CD8-positive, alpha-beta memory T cell (primary cell): Measurements from ENCODE around the gene SLIT1. TPM values are rescaled to one million over a fixed set of nuclear protein-coding genes. Genes with fewer than 3 reads are reported as not detected.

Experiments
- CTCF ChIA-PET: fragments of 350-600 bp; sonication (Branson Sonifier 250); formaldehyde crosslinking; loops from one replicate; lab custom pipeline; 2021; ENCODE audit warnings: antibody characterized with exemption; lab: Charles Lee
- POLR2A ChIA-PET: fragments of 350-600 bp; sonication (Branson Sonifier 250); formaldehyde crosslinking; loops from one replicate; lab custom pipeline; 2021; ENCODE audit warnings: antibody characterized with exemption; lab: Charles Lee
- DNase-seq, 5 donors: peaks; one replicate each; pipeline versions ENCODE4 v3.0.0 to v3.0.0-alpha.2; 2020 to 2022; ENCODE audit warnings: mixed read lengths in 1 of 5
- H3K27ac ChIP-seq: one replicate; pipeline ENCODE4 v1.7.0; 2013; ENCODE audit warnings: low read depth, mild to moderate bottlenecking, low read length, moderate library complexity
- H3K27me3 ChIP-seq: 2 replicates; pipeline ENCODE4 v1.7.0; 2013; ENCODE audit warnings: low read length, mild to moderate bottlenecking; ENCODE audit not compliant: insufficient read depth, poor library complexity, severe bottlenecking
- H3K36me3 ChIP-seq: 2 replicates; pipeline ENCODE4 v1.7.0; 2013; ENCODE audit warnings: mild to moderate bottlenecking, low read length, moderate library complexity; ENCODE audit not compliant: insufficient read depth
- H3K4me1 ChIP-seq: 2 replicates; pipeline ENCODE4 v1.7.0; 2013; ENCODE audit warnings: mild to moderate bottlenecking, low read length, moderate library complexity; ENCODE audit not compliant: insufficient read depth
- H3K4me3 ChIP-seq: 2 replicates; pipeline ENCODE4 v1.7.0; 2013; ENCODE audit warnings: mild to moderate bottlenecking, low read length
- H3K9me3 ChIP-seq: 2 replicates; pipeline ENCODE4 v1.7.0; 2013; ENCODE audit warnings: mild to moderate bottlenecking, low read length
- H3K27ac Mint-ChIP-seq, 8 donors: one replicate each; pipeline ENCODE4 v1.8.0; 2020 to 2021; ENCODE audit warnings: mixed read lengths in 8 of 8, mild to moderate bottlenecking in 6 of 8, inconsistent platforms in 3 of 8, moderate library complexity in 3 of 8
- H3K27me3 Mint-ChIP-seq, 2 donors: one replicate each; pipeline ENCODE4 v1.8.0; 2020 to 2021; ENCODE audit warnings: mixed read lengths in 2 of 2, mild to moderate bottlenecking in 1 of 2, moderate library complexity in 1 of 2
- H3K36me3 Mint-ChIP-seq, 3 donors: one replicate each; pipeline ENCODE4 v1.8.0; 2020 to 2021; ENCODE audit warnings: mixed read lengths in 3 of 3, inconsistent platforms in 1 of 3, mild to moderate bottlenecking in 1 of 3
- H3K4me1 Mint-ChIP-seq, 3 donors: one replicate each; pipeline ENCODE4 v1.8.0; 2020 to 2021; ENCODE audit warnings: mixed read lengths in 3 of 3, inconsistent platforms in 1 of 3, mild to moderate bottlenecking in 1 of 3
- H3K4me3 Mint-ChIP-seq, 7 donors: one replicate each; pipeline ENCODE4 v1.8.0; 2020 to 2021; ENCODE audit warnings: mixed read lengths in 7 of 7, mild to moderate bottlenecking in 6 of 7, moderate library complexity in 4 of 7, inconsistent platforms in 2 of 7
- H3K9me3 Mint-ChIP-seq, 5 donors: one replicate each; pipeline ENCODE4 v1.8.0; 2020 to 2022; ENCODE audit warnings: mixed read lengths in 5 of 5, mild to moderate bottlenecking in 3 of 5, moderate library complexity in 2 of 5, inconsistent platforms in 1 of 5
- polyA plus RNA-seq: library from polyadenylated mRNA; unstranded; fragments of 300-500 nt; fragmentation: Illumina TruSeq; gene quantifications from one replicate; pipeline ENCODE4 v1.2.3, GENCODE V29; 2021
- total RNA-seq, 2 experiments: library from RNA; stranded (reverse); gene quantifications; one replicate each; pipeline ENCODE4 v1.2.3, GENCODE V29; 2021

SLIT1 gene
- total and polyA plus RNA-seq, 3 experiments from 2014 or later, result 0.06 to 0.20 TPM; not detected in 1

DNA sequence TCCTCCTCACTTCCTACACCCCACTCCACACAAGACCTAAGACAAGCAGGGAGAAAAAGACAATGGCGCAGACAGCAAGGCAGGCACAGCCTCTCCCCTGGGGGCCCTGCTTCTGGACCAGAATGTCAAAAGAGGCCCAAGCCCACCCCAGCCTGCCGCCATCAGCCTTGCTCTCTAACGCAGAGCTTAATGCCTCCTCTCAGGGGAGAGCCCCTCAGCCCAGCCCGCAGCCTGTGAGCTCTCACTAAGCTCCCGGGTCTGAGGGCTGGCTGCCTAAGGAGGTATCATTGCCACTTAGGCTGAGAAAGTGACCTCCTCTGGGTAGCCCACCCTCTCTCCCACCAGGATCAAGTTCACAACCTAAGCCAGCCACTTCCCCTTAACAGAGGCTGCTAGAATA, 16.7 kb downstream of the SLIT1 start:
- H3K36me3 Mint-ChIP-seq, result no peaks in the 10 kb centered on the region
- H3K27me3 Mint-ChIP-seq, result peaks cover 13 to 28% of the 10 kb centered on the region in 2 donors
- no peak overlapping the region for H3K27ac ChIP-seq
- no peak for DNase-seq
- H3K9me3 Mint-ChIP-seq, result no peaks in the 10 kb centered on the region
- H3K4me3 ChIP-seq, result no peak overlapping the region
- no peaks in the 10 kb centered on the region for H3K27me3 ChIP-seq
- H3K36me3 ChIP-seq, result no peaks in the 10 kb centered on the region
- no peaks in the 10 kb centered on the region for H3K4me1 ChIP-seq
- H3K9me3 ChIP-seq, result no peaks in the 10 kb centered on the region
- ChIA-PET CTCF (no interaction called here), POLR2A (no interaction called here)
- H3K4me1 Mint-ChIP-seq, result no peaks in the 10 kb centered on the region
- H3K4me3 Mint-ChIP-seq, result no peak overlapping the region
- no peak overlapping the region for H3K27ac Mint-ChIP-seq

DNA sequence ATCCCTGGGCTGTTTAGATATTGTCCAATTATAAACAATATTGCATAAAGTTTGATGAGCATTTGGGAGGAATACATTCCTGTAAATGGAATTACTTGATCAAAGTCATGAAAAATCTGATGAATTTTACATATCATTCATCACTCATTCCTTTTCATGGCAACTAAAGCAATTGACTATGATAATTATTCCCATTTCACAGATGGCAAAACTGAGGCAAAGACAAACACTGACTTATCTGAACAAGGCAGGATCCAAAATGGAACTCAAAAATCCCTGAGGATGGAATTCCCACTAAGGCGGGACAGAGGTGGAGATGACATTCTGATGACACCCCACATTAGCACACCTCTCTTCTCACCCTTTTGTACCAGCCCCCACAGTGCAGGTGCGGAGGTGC, 17.1 kb downstream of the SLIT1 start:
- ChIA-PET CTCF (no interaction called here), POLR2A (no interaction called here)
- Mint-ChIP-seq H3K9me3 (no peaks in the 10 kb centered on the region), H3K36me3 (no peaks in the 10 kb centered on the region), H3K27me3 (peaks cover 13 to 28% of the 10 kb centered on the region in 2 donors), H3K27ac (no peak overlapping the region), H3K4me3 (no peak overlapping the region), H3K4me1 (no peaks in the 10 kb centered on the region)
- H3K27me3 ChIP-seq, result no peaks in the 10 kb centered on the region
- DNase-seq, result no peak
- H3K4me3 ChIP-seq, result no peak overlapping the region
- H3K27ac ChIP-seq, result no peak overlapping the region
- H3K4me1 ChIP-seq, result no peaks in the 10 kb centered on the region
- no peaks in the 10 kb centered on the region for H3K36me3 ChIP-seq
- H3K9me3 ChIP-seq, result no peaks in the 10 kb centered on the region

DNA sequence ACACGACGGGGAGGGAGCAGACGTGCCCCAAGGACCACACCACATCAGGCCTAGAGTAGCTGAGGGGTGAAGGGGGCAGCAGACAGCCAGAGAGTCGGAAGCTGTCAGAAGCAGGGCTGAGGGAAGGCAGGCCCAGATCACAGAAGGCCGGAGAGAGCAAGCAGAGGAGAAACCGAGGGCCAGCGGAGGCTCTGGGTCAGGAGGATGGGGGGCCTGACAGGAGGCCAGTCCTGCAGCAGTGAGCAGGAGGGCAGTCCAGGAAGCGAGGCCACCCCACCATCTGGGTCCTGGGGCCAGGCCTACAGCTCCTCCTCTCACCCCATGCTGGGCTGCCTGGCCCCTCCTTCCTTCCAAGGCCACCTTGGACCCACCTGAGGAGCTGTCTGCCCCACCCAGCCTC, 20.3 kb downstream of the SLIT1 start:
- POLR2A ChIA-PET, result no interaction called here
- Histone ChIP-seq H3K4me3 (no peak overlapping the region), H3K27me3 (no peaks in the 10 kb centered on the region), H3K9me3 (no peaks in the 10 kb centered on the region), H3K36me3 (no peaks in the 10 kb centered on the region), H3K27ac (no peak overlapping the region), H3K4me1 (no peaks in the 10 kb centered on the region)
- DNase-seq, result no peak
- no peaks in the 10 kb centered on the region for H3K9me3 Mint-ChIP-seq
- H3K4me1 Mint-ChIP-seq, result no peaks in the 10 kb centered on the region
- H3K4me3 Mint-ChIP-seq, result no peak overlapping the region
- CTCF ChIA-PET, result no interaction called here
- H3K27ac Mint-ChIP-seq, result no peak overlapping the region
- peaks cover 6 to 18% of the 10 kb centered on the region in 2 donors for H3K27me3 Mint-ChIP-seq
- no peaks in the 10 kb centered on the region for H3K36me3 Mint-ChIP-seq

DNA sequence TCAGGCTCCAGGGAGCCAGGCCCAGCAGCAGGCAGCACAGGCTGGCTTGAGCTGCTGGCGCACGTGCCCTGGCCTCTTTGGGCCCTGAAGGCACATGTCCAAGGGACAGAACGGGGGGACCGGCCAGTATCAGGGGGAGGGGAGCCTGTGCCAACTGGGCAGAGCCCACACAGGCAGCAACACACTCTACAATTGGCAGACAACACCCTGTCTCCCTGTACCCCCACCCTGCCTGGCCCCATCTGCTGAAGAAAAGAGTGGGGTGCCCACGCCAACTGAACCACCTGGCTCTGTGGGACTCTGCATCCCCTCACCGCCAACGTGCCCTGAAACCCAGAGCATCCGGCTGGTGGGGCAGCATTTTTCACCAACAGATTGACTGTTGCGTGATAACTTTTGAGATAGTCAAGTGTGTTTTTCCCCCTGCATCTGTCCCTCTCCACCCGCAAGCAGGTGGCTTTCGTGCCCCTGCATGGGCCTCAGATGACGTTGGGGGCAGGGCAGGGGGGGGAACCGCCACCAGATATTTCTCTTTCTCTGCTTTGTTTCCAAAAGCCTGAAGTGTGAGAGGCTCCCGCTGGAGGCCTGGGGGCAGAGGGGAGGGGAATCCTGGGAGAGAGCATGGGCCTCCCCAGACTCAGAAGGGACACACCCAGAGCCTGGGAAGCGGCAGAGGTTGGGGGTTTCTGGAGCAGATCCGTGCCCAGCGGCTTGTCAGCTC, 21.8 kb downstream of the SLIT1 start:
- Mint-ChIP-seq H3K36me3 (no peaks in the 10 kb centered on the region), H3K4me1 (no peaks in the 10 kb centered on the region), H3K27ac (no peak overlapping the region), H3K9me3 (no peaks in the 10 kb centered on the region), H3K4me3 (no peak overlapping the region), H3K27me3 (peaks cover 3 to 9% of the 10 kb centered on the region in 2 donors)
- POLR2A ChIA-PET, result no interaction called here
- Histone ChIP-seq H3K4me1 (no peaks in the 10 kb centered on the region), H3K4me3 (no peak overlapping the region), H3K9me3 (no peaks in the 10 kb centered on the region), H3K27ac (no peak overlapping the region), H3K27me3 (no peaks in the 10 kb centered on the region), H3K36me3 (no peaks in the 10 kb centered on the region)
- CTCF ChIA-PET, result interaction anchor here (0.6 kb wide), 1 partner anchor 72 kb away, joined by 3 read pairs; no protein-coding TSS in a partner anchor
- DNase-seq, result no peak

DNA sequence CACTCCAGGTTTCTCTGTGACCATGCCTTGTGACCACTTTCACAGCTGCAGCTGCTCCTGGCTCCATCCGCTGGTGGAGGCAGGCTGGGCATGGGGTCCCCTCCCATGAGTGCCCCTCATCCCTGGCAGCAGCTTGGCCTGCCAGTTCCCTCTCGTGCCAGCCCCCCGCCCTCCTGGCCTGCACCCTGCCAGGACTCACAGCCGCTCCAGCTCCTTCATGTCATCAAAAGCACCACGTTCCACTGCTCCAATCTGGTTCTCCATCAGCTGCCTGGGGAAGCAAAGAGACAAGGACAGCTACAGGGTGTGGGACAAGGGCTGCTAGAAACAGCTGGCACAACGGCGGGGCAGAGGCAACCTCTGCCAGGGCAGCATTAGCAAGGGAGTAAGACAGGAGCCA, 22.6 kb downstream of the SLIT1 start:
- no peak for DNase-seq
- POLR2A ChIA-PET, result no interaction called here
- H3K36me3 ChIP-seq, result no peaks in the 10 kb centered on the region
- no peaks in the 10 kb centered on the region for H3K9me3 ChIP-seq
- Mint-ChIP-seq H3K27me3 (peaks cover 0 to 4% of the 10 kb centered on the region in 2 donors), H3K4me3 (peak overlapping the region in 1 of 7 donors; percentile 46), H3K4me1 (no peaks in the 10 kb centered on the region), H3K36me3 (no peaks in the 10 kb centered on the region), H3K27ac (peak overlapping the region in 1 of 8 donors; percentile 55), H3K9me3 (no peaks in the 10 kb centered on the region)
- H3K4me1 ChIP-seq, result no peaks in the 10 kb centered on the region
- H3K27me3 ChIP-seq, result no peaks in the 10 kb centered on the region
- H3K27ac ChIP-seq, result no peak overlapping the region
- CTCF ChIA-PET, result no interaction called here
- H3K4me3 ChIP-seq, result no peak overlapping the region

DNA sequence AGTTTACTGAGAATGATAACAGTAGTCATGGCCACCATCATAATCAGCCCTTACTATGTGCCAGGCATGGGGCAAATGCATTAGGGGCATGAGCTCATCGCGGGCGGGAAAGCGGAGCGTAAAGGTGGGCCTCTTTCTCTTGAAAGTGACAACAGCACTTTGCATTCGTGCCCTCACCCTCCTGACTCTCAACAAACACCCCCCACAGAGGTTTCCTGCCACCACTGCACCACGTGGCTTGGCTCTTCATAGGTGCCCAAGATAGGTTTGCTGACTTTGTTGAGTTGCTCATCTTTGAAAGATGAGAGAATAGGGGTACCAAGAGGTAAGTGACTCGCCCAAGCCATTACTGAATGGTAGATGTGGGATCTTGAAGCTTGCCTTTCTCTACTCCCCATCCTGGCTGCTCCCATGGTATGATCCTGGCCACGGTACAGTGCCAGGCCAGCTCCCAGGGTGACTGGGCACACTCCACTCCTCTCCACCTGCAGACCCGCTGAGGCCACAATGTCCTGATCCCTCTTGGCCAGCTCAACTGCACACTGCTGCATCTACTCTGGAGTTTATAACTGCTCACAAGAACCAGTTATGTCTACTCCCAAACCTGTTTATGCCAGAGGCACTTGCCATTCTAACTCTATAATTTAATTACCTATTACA, 26.0 kb downstream of the SLIT1 start:
- CTCF ChIA-PET, result no interaction called here
- H3K4me1 Mint-ChIP-seq, result no peaks in the 10 kb centered on the region
- no peak overlapping the region for H3K27ac Mint-ChIP-seq
- no peaks in the 10 kb centered on the region for H3K27me3 Mint-ChIP-seq
- H3K36me3 Mint-ChIP-seq, result no peaks in the 10 kb centered on the region
- no peaks in the 10 kb centered on the region for H3K4me1 ChIP-seq
- no peak overlapping the region for H3K4me3 ChIP-seq
- POLR2A ChIA-PET, result interaction anchor here (0.5 kb wide), 1 partner anchor 13 kb away, joined by 5 read pairs; no protein-coding TSS in a partner anchor
- no peak overlapping the region for H3K4me3 Mint-ChIP-seq
- H3K27me3 ChIP-seq, result no peaks in the 10 kb centered on the region
- H3K27ac ChIP-seq, result no peak overlapping the region
- H3K9me3 ChIP-seq, result no peaks in the 10 kb centered on the region
- no peak for DNase-seq
- H3K36me3 ChIP-seq, result no peaks in the 10 kb centered on the region
- no peaks in the 10 kb centered on the region for H3K9me3 Mint-ChIP-seq

DNA sequence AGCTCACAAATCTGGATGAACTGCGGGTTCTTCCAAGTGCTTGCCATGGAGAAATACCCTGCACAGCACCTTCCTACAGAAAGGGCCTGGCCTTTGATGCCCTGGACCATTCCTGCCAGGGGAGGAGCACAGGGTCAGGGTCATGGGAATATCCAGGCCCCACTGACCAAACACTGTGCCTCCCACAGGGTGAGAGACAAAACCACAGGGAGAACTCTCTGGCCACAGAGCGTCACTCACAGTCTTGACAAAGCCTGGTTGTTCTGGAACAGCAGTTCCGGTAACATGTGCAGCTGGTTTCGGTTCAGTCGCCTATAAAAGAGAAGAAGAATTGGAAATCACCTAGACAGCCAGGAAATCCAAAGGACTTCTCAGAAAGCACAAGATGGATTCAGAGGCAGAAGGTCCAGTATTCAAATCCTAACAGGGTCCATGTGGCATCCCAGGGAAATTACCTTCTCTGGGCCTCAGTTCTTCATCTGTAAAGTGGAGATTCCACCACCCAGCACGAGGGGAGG, 28.1 kb downstream of the SLIT1 start:
- Mint-ChIP-seq H3K4me1 (no peaks in the 10 kb centered on the region), H3K4me3 (no peak overlapping the region), H3K36me3 (no peaks in the 10 kb centered on the region), H3K9me3 (no peaks in the 10 kb centered on the region), H3K27me3 (no peaks in the 10 kb centered on the region), H3K27ac (no peak overlapping the region)
- POLR2A ChIA-PET, result no interaction called here
- Histone ChIP-seq H3K27me3 (no peaks in the 10 kb centered on the region), H3K4me1 (no peaks in the 10 kb centered on the region), H3K9me3 (no peaks in the 10 kb centered on the region), H3K27ac (no peak overlapping the region), H3K36me3 (no peaks in the 10 kb centered on the region), H3K4me3 (no peak overlapping the region)
- no peak for DNase-seq
- CTCF ChIA-PET, result interaction anchor here (1.5 kb wide), 1 partner anchor 9 kb away, joined by 3 read pairs; no protein-coding TSS in a partner anchor

DNA sequence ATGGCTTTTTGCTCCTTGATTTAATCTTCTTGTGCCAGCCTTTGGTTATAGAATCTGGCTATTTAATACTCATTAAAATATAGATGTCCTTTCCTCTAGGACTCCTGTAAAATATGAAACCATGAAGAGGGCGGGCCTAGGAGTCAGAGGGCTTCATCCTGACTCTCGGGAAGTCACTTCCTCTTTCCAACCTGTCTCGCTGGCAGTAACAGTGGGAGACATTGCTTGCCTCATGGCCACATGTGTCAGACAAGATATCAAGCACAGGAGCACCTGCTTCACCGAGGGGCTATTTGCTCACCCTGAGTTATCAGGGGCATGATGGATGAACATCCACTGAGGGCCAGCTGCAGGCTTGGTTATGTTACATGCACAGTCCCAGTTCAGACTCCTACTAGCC, 31.0 kb downstream of the SLIT1 start:
- Histone ChIP-seq H3K9me3 (no peaks in the 10 kb centered on the region), H3K4me1 (no peaks in the 10 kb centered on the region), H3K27me3 (no peaks in the 10 kb centered on the region), H3K36me3 (no peaks in the 10 kb centered on the region), H3K4me3 (no peak overlapping the region), H3K27ac (no peak overlapping the region)
- CTCF ChIA-PET, result interaction anchor here (1.0 kb wide), 1 partner anchor 82 kb away, joined by 3 read pairs; no protein-coding TSS in a partner anchor
- H3K4me1 Mint-ChIP-seq, result no peaks in the 10 kb centered on the region
- peaks cover 0 to 2% of the 10 kb centered on the region in 2 donors for H3K27me3 Mint-ChIP-seq
- DNase-seq, result no peak
- H3K36me3 Mint-ChIP-seq, result no peaks in the 10 kb centered on the region
- H3K27ac Mint-ChIP-seq, result peak overlapping the region in 1 of 8 donors; percentile 13
- POLR2A ChIA-PET, result no interaction called here
- no peaks in the 10 kb centered on the region for H3K9me3 Mint-ChIP-seq
- no peak overlapping the region for H3K4me3 Mint-ChIP-seq
